SKM-1 treated with dmso at 0.1 percent for 144 hours (cell line): ENCODE data around the gene SKAP2.

ENCODE experiments used
- DNase-seq: peaks from one replicate; lab custom pipeline; 2025; ENCODE audit not compliant: unreplicated experiment; lab: John Stamatoyannopoulos, UW

The SKAP2 gene

GRCh38 chr7:26698194-26698593 lies 166.2 kb downstream of the SKAP2 start:
- DNase-seq: no peak

GRCh38 chr7:26696978-26697377 lies 167.4 kb downstream of the SKAP2 start:
- no peak for DNase-seq

- DNase-seq: no peak
Observed at GRCh38 chr7:26696161-26696560, 168.2 kb downstream of the SKAP2 start.

GRCh38 chr7:26694713-26695112 lies 169.7 kb downstream of the SKAP2 start:
- no peak for DNase-seq

- DNase-seq: no peak
Observed at GRCh38 chr7:26694141-26694540, 170.2 kb downstream of the SKAP2 start.

- no peak for DNase-seq
Observed at GRCh38 chr7:26691886-26692285, 172.5 kb downstream of the SKAP2 start.

- DNase-seq: no peak
Observed at GRCh38 chr7:26691406-26691805, 173.0 kb downstream of the SKAP2 start.

- DNase-seq: no peak
Observed at GRCh38 chr7:26690135-26690805, 174.1 kb downstream of the SKAP2 start.

- peak; percentile 55 for DNase-seq
Observed at GRCh38 chr7:26688936-26689506, 175.4 kb downstream of the SKAP2 start.

GRCh38 chr7:26688388-26688787 lies 176.0 kb downstream of the SKAP2 start:
- no peak for DNase-seq

- DNase-seq: no peak
Observed at GRCh38 chr7:26687032-26687431, 177.4 kb downstream of the SKAP2 start.

GRCh38 chr7:26686448-26686981 lies 177.9 kb downstream of the SKAP2 start:
- DNase-seq: peak; percentile 25

GRCh38 chr7:26685606-26686005 lies 178.8 kb downstream of the SKAP2 start:
- no peak for DNase-seq

GRCh38 chr7:26684447-26684846 lies 179.9 kb downstream of the SKAP2 start:
- no peak for DNase-seq

GRCh38 chr7:26683277-26683676 lies 181.1 kb downstream of the SKAP2 start:
- no peak for DNase-seq

- peak; percentile 13 for DNase-seq
Observed at GRCh38 chr7:26681819-26682418, 182.5 kb downstream of the SKAP2 start.

- DNase-seq: no peak
Observed at GRCh38 chr7:26680587-26680986, 183.8 kb downstream of the SKAP2 start.

- no peak for DNase-seq
Observed at GRCh38 chr7:26675143-26675887, 189.1 kb downstream of the SKAP2 start.

GRCh38 chr7:26673858-26674257 lies 190.5 kb downstream of the SKAP2 start:
- DNase-seq: no peak

- no peak for DNase-seq
Observed at GRCh38 chr7:26673271-26673670, 191.1 kb downstream of the SKAP2 start.

- no peak for DNase-seq
Observed at GRCh38 chr7:26670841-26671240, 193.5 kb downstream of the SKAP2 start.

GRCh38 chr7:26670290-26670689 lies 194.1 kb downstream of the SKAP2 start:
- DNase-seq: no peak
